ENCODE measurements around the gene API5.

DNA sequence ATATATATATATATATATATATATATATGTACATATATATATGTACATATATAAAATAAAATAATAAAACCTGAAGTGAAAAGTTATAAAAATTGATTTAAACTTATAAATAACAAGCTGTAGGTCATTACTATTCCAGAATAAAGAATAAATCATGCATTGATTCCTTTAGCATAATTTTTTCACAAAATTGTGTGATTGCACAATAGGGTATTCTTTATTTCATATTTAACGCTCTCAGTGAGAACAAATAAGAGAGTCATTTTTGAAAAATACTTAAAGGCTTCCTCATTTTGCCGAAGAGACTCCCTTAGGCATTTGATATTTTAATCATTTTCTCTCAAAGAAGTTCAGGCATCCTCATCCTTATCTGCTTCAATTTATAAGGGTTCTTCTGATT is 41.3 kb upstream of the API5 start:
- TF ChIP-seq, protein P1, sequence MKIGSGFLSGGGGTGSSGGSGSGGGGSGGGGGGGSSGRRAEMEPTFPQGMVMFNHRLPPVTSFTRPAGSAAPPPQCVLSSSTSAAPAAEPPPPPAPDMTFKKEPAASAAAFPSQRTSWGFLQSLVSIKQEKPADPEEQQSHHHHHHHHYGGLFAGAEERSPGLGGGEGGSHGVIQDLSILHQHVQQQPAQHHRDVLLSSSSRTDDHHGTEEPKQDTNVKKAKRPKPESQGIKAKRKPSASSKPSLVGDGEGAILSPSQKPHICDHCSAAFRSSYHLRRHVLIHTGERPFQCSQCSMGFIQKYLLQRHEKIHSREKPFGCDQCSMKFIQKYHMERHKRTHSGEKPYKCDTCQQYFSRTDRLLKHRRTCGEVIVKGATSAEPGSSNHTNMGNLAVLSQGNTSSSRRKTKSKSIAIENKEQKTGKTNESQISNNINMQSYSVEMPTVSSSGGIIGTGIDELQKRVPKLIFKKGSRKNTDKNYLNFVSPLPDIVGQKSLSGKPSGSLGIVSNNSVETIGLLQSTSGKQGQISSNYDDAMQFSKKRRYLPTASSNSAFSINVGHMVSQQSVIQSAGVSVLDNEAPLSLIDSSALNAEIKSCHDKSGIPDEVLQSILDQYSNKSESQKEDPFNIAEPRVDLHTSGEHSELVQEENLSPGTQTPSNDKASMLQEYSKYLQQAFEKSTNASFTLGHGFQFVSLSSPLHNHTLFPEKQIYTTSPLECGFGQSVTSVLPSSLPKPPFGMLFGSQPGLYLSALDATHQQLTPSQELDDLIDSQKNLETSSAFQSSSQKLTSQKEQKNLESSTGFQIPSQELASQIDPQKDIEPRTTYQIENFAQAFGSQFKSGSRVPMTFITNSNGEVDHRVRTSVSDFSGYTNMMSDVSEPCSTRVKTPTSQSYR (CRISPR knock-in tag; IDR thresholded peaks at IDR 0.05) = no peak
- TF ChIP-seq, protein P2, sequence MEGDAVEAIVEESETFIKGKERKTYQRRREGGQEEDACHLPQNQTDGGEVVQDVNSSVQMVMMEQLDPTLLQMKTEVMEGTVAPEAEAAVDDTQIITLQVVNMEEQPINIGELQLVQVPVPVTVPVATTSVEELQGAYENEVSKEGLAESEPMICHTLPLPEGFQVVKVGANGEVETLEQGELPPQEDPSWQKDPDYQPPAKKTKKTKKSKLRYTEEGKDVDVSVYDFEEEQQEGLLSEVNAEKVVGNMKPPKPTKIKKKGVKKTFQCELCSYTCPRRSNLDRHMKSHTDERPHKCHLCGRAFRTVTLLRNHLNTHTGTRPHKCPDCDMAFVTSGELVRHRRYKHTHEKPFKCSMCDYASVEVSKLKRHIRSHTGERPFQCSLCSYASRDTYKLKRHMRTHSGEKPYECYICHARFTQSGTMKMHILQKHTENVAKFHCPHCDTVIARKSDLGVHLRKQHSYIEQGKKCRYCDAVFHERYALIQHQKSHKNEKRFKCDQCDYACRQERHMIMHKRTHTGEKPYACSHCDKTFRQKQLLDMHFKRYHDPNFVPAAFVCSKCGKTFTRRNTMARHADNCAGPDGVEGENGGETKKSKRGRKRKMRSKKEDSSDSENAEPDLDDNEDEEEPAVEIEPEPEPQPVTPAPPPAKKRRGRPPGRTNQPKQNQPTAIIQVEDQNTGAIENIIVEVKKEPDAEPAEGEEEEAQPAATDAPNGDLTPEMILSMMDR (IDR thresholded peaks at IDR 0.05) = no peak
- TF ChIP-seq, protein P3, sequence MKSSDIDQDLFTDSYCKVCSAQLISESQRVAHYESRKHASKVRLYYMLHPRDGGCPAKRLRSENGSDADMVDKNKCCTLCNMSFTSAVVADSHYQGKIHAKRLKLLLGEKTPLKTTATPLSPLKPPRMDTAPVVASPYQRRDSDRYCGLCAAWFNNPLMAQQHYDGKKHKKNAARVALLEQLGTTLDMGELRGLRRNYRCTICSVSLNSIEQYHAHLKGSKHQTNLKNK (CRISPR knock-in tag; IDR thresholded peaks at IDR 0.05) = no peak
- no peak for TF ChIP-seq CREM (CRISPR knock-in tag; IDR thresholded peaks at IDR 0.05)
- no peak for TF ChIP-seq SP1 (CRISPR knock-in tag; conservative IDR thresholded peaks at IDR 0.05)
- TF ChIP-seq, protein P4, sequence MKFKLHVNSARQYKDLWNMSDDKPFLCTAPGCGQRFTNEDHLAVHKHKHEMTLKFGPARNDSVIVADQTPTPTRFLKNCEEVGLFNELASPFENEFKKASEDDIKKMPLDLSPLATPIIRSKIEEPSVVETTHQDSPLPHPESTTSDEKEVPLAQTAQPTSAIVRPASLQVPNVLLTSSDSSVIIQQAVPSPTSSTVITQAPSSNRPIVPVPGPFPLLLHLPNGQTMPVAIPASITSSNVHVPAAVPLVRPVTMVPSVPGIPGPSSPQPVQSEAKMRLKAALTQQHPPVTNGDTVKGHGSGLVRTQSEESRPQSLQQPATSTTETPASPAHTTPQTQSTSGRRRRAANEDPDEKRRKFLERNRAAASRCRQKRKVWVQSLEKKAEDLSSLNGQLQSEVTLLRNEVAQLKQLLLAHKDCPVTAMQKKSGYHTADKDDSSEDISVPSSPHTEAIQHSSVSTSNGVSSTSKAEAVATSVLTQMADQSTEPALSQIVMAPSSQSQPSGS (CRISPR knock-in tag; IDR thresholded peaks at IDR 0.05; ENCODE audit: borderline replicate concordance, low read depth) = no peak
- no peak for TF ChIP-seq CREB1 (CRISPR knock-in tag; IDR thresholded peaks at IDR 0.05)

Data from WTC11 (cell line).